ENCODE data around the gene MPPED2. TPM values are rescaled to one million over a fixed set of nuclear protein-coding genes. Genes with fewer than 3 reads are reported as not detected.

The MPPED2 gene
- total RNA-seq, 1 experiment from 2014 or later = not detected

- no peak for DNase-seq (ENCODE audit: low read depth)
Observed at GRCh38 chr11:30488304-30488998, 97.7 kb downstream of the MPPED2 start.

- DNase-seq (ENCODE audit: low read depth) = peak; percentile 52
Observed at GRCh38 chr11:30487200-30487898, 98.8 kb downstream of the MPPED2 start.

- no peak for DNase-seq (ENCODE audit: low read depth)
Observed at GRCh38 chr11:30485756-30486155, 100.4 kb downstream of the MPPED2 start.

GRCh38 chr11:30485222-30485621, 100.9 kb downstream of the MPPED2 start:
- no peak for DNase-seq (ENCODE audit: low read depth)

GRCh38 chr11:30483056-30483455, 103.1 kb downstream of the MPPED2 start:
- DNase-seq (ENCODE audit: low read depth) = no peak

- no peak for DNase-seq (ENCODE audit: low read depth)
Observed at GRCh38 chr11:30481796-30482195, 104.4 kb downstream of the MPPED2 start.

- no peak for DNase-seq (ENCODE audit: low read depth)
Observed at GRCh38 chr11:30481330-30481729, 104.8 kb downstream of the MPPED2 start.

- no peak for DNase-seq (ENCODE audit: low read depth)
Observed at GRCh38 chr11:30479899-30480298, 106.3 kb downstream of the MPPED2 start.

- DNase-seq (ENCODE audit: low read depth) = no peak
Observed at GRCh38 chr11:30478923-30479322, 107.2 kb downstream of the MPPED2 start.

GRCh38 chr11:30477061-30477460, 109.1 kb downstream of the MPPED2 start:
- DNase-seq (ENCODE audit: low read depth) = no peak

- no peak for DNase-seq (ENCODE audit: low read depth)
Observed at GRCh38 chr11:30474151-30474954, 111.8 kb downstream of the MPPED2 start.

- DNase-seq (ENCODE audit: low read depth) = no peak
Observed at GRCh38 chr11:30471244-30471643, 114.9 kb downstream of the MPPED2 start.

- DNase-seq (ENCODE audit: low read depth) = no peak
Observed at GRCh38 chr11:30468881-30469280, 117.3 kb downstream of the MPPED2 start.

- DNase-seq (ENCODE audit: low read depth) = no peak
Observed at GRCh38 chr11:30467176-30467575, 119.0 kb downstream of the MPPED2 start.

GRCh38 chr11:30465623-30466022, 120.5 kb downstream of the MPPED2 start:
- no peak for DNase-seq (ENCODE audit: low read depth)

- DNase-seq (ENCODE audit: low read depth) = no peak
Observed at GRCh38 chr11:30465192-30465591, 121.0 kb downstream of the MPPED2 start.

GRCh38 chr11:30463266-30463665, 122.9 kb downstream of the MPPED2 start:
- DNase-seq (ENCODE audit: low read depth) = no peak

- DNase-seq (ENCODE audit: low read depth) = no peak
Observed at GRCh38 chr11:30462421-30462820, 123.7 kb downstream of the MPPED2 start.

GRCh38 chr11:30459821-30460220, 126.3 kb downstream of the MPPED2 start:
- no peak for DNase-seq (ENCODE audit: low read depth)

GRCh38 chr11:30459306-30459705, 126.8 kb downstream of the MPPED2 start:
- no peak for DNase-seq (ENCODE audit: low read depth)

GRCh38 chr11:30458541-30458940, 127.6 kb downstream of the MPPED2 start:
- no peak for DNase-seq (ENCODE audit: low read depth)

GRCh38 chr11:30457087-30457486, 129.1 kb downstream of the MPPED2 start:
- DNase-seq (ENCODE audit: low read depth) = no peak
